Omental fat pad (tissue), 4 donors: ENCODE results near the gene CTSF. TPM values are rescaled to one million over a fixed set of nuclear protein-coding genes. Genes with fewer than 3 reads are reported as not detected.
"Not testable (repeated sequence)": the region's sequence is repeated elsewhere in the genome, so short reads cannot be mapped to it uniquely, and the experiment has no call there.

ENCODE experiments used
- ATAC-seq: fragments of 150-250 bp; one replicate; pipeline ENCODE4 v1.9.1; 2016; ENCODE audit warnings: mild to moderate bottlenecking, moderate library complexity; ENCODE audit not compliant: low FRiP score
- DNase-seq: peaks from one replicate; pipeline ENCODE4 v3.0.0-alpha.2; 2019; ENCODE audit warnings: low spot score
- total RNA-seq, 4 donors: library from RNA; depleted of rRNA; stranded (reverse); fragments of >200 nt; gene quantifications; one replicate each; pipeline ENCODE4 v1.1.0, GENCODE V29; 2016
- TF ChIP-seq, protein P1 (sequence below), 3 donors: fragments of 450-650 bp; IDR thresholded peaks; one replicate each; pipeline ENCODE4 v1.5.1; 2016 to 2017; ENCODE audit warnings: antibody characterized with exemption in 3 of 3, mild to moderate bottlenecking in 3 of 3, moderate library complexity in 2 of 3

The CTSF gene
- total RNA-seq, 4 donors from 2014 or later = 82.8 to 110 (median 96.5) TPM

DNA sequence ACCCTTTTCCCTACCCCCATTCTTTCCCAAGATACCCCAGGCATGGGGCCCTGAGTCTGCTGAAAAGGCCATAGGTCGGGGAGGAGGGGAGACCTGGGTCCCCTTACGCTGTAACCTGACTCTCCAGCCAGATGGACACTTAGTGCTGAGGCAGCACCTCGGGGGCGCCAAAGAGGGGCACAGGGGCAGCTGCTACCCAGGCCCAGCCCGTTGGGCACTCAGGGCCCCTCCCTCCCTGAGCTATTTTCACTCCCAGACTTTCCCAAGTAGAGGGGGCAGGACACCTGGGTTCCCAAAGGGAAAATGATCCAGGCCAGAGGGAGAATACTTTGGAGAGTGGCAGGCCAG, 20.8 kb downstream of the CTSF start:
- DNase-seq = no peak
- TF ChIP-seq, protein P1, sequence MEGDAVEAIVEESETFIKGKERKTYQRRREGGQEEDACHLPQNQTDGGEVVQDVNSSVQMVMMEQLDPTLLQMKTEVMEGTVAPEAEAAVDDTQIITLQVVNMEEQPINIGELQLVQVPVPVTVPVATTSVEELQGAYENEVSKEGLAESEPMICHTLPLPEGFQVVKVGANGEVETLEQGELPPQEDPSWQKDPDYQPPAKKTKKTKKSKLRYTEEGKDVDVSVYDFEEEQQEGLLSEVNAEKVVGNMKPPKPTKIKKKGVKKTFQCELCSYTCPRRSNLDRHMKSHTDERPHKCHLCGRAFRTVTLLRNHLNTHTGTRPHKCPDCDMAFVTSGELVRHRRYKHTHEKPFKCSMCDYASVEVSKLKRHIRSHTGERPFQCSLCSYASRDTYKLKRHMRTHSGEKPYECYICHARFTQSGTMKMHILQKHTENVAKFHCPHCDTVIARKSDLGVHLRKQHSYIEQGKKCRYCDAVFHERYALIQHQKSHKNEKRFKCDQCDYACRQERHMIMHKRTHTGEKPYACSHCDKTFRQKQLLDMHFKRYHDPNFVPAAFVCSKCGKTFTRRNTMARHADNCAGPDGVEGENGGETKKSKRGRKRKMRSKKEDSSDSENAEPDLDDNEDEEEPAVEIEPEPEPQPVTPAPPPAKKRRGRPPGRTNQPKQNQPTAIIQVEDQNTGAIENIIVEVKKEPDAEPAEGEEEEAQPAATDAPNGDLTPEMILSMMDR (IDR thresholded peaks at IDR 0.05) = no peak
- ATAC-seq = no peak

DNA sequence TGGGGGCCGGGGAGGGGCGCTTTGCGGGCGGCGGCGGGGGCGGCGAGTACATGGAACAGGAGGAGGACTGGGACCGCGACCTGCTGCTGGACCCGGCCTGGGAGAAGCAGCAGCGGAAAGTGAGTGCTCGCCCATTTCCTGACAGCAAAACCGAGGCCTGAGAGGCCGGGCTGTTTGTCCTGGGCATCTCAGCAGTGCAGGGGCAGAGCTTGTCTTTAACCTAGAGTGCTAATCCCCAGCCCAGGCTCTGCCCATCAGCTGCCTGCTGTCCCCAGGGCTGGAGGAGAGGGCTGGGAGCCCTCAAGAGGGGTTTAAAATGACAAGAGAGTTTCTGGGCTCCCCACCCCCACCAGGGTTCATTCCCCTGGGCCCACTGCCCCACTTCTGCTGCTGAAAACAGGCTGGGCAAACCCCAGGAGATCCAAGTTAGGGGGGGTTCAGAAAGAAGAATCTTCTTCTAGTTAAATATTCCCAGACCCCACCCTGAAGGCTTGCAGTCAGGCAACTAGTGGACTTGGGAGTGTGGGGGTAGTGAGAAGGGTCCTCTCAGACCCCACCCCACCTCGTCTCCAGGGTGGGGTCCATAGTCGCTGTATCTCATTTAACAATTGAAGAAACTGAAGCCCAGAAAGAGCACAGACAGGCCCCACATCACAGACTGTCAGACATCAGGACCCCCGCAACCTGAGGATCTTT, 21.3 kb downstream of the CTSF start:
- TF ChIP-seq, protein P1 (IDR thresholded peaks at IDR 0.05) = no peak
- no peak for ATAC-seq
- DNase-seq = no peak

DNA sequence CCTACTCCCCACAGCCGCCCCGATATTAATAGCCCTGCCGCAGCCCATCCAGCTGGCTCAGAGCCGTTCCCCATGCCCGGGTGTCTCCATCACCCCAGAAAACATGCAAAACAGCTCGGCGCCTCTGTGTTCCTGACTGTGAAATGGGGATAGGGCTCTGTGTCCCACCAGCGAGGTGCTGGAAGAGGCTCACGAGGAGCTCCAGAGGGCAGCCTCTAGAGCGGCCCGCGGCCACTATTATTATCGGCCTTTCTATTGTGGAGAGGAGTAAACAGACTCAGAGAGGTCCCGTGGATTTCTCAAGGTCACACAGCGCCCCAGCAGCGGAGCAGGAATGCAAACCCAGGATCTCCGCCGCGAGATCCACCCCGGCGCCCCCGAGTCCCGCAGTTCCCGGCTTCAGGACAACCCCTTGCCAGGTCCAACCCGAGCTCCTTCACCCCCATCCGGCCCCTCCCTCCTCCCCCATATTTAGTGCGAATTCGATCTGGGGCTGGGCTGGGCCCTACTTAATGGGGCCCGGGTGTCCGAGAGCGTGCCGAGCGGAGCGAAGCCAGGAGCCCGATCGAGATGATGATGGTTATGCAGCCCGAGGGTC, 21.9 kb downstream of the CTSF start, which contains the start of gene ACTN3:
Gene ACTN3 (plus strand): TSS at position 536 of the 598 bp plus-strand sequence. CDS start 35 bp downstream, at position 571.
- DNase-seq (no peak), ATAC-seq (no peak)
- TF ChIP-seq, protein P1 (IDR thresholded peaks at IDR 0.05) = no peak

DNA sequence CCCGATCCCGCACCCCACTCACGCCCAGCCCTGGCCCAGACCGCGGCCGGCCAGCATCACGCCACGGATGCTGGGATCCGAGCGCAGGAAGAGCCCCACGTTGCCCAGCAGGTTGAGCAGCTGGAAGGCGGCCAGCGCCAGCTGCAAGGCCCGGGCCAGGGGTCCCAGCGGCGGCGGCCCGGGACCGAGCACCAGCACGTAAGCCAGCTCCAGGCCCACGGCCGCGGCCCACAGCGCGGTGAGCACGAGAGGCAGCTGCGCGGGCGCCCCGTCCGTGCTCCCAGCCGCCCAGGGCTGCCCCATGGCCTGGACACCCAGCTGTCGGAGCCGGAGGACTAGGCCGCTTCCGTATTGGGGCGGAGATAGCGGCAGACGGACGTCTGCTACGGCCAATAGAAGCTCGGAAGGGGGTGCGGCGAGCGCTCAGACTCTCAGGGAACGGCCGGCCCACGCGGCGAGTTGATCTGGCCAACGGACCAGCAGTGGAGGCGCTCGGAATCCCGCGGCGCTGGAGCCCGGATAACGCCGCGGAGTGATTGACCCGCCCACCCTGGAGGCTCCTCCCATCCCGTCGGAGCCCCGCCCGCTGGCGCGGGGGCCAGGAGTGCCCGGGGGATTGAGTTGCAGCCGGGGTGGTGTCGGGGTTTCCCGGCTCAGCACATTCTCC, 22.6 kb downstream of the CTSF start, which contains the start of gene ZDHHC24:
Gene ZDHHC24 (minus strand): TSS at position 348 of the 667 bp plus-strand sequence. CDS start 45 bp downstream, at position 303.
- peak; percentile 98 for ATAC-seq
- TF ChIP-seq, protein P1 (IDR thresholded peaks at IDR 0.05) = no peak

DNA sequence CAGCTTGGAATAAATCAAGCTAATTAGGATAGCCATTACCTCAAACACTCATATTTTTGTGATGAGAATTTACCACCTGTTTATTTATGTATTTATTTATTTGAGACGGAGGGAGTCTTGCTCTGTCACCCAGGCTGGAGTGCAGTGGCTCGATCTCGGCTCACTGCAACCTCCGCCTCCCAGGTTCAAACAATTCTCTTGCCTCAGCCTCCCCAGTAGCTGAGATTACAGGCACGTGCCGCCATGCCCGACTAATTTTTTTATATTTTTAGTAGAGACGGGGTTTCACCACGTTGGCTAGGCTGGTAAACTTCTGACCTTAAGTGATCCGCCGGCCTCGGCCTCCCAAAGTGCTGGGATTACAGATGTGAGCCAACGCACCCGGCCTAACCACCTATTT, 23.5 kb downstream of the CTSF start:
- DNase-seq, ATAC-seq: not testable (repeated sequence)

More for the DNA sequence above, 22.6 kb downstream of the CTSF start, which contains the start of gene ZDHHC24:
- DNase-seq = peak; percentile 83

DNA sequence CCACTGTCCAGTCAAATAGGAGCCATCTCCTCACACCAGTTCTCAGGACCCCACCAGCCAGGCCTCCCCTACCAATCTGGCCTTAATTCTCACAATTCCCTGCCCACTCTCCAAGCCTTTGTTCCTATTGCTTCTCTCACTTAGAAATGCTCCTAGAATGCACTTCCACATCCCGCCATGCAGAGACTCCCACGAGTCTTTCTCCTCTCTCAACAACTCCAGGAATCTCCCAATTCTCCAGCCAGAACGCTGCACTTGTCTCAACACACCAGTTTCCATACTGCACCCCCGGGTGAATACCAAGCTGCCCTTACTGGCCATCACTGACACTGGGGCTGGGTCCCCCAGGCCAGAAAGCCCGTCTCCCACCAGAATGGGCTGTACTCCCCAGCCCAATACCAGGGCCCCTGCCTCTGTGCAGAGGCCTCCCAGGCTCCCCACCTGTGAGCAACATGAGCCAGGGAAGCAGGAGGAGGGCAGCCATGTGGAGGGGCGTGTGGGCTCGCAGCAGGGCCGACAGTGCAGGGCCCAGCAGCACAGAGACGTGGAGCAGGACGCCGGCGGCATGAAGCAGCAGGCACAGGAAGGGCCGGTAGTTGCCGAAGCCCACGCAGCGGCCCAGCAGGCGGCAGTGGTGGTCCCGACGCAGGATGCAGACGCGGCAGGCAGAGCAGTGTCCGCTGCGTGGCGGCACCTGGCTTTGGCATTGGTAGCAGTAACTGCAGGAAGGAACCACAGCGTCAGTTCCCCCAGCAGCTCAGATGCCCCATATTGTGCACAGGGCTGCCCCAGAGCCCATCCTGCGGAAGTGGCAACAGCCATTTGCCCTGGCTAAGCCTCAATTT, 24.9 kb downstream of the CTSF start:
- TF ChIP-seq, protein P1 (IDR thresholded peaks at IDR 0.05) = no peak
- ATAC-seq (no peak), DNase-seq (no peak)

DNA sequence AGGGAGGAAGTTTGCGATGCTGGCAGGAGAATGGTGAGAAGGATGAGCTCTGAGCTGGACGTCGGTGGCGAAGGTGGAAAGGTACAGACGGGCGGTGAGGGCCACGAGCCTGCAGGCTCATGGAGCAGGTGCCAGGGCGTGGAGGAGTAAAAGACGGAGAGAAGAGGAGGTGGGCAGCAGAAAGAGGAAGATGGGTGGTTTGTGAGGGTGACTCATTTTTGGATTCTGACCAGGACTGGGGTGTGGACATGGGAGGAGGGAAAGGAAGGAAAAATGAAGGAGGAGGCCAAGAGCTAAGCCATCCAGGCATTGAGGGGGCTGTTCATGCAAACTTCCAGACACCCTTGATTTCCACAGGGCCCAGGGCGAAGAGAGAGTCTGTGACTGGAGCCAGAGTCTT, 26.0 kb downstream of the CTSF start:
- TF ChIP-seq, protein P1 (IDR thresholded peaks at IDR 0.05) = no peak
- no peak for DNase-seq
- peak; percentile 11 for ATAC-seq
